Fibroblast of mammary gland (primary cell): ENCODE measurements around the gene TENT5D.

ENCODE experiments used
- DNase-seq: peaks from one replicate; pipeline ENCODE4 v3.0.0-alpha.2; 2010; ENCODE audit warnings: low read depth
- H3K4me3 ChIP-seq: 2 replicates; pipeline ENCODE4 v1.5.1; 2011; ENCODE audit warnings: low read depth, mild to moderate bottlenecking, low read length, moderate library complexity; ENCODE audit not compliant: control insufficient read depth
- TF ChIP-seq, protein P1 (sequence below): conservative IDR thresholded peaks from 2 replicates; pipeline ENCODE4 v1.5.1; 2011; ENCODE audit warnings: low read depth, low read length, inconsistent platforms; ENCODE audit not compliant: control insufficient read depth, insufficient read depth

TENT5D gene

GRCh38 chrX:80489166-80489565 lies 68.9 kb downstream of the TENT5D start:
- no peak overlapping the region for H3K4me3 ChIP-seq
- no peak for DNase-seq
- TF ChIP-seq, protein P1, sequence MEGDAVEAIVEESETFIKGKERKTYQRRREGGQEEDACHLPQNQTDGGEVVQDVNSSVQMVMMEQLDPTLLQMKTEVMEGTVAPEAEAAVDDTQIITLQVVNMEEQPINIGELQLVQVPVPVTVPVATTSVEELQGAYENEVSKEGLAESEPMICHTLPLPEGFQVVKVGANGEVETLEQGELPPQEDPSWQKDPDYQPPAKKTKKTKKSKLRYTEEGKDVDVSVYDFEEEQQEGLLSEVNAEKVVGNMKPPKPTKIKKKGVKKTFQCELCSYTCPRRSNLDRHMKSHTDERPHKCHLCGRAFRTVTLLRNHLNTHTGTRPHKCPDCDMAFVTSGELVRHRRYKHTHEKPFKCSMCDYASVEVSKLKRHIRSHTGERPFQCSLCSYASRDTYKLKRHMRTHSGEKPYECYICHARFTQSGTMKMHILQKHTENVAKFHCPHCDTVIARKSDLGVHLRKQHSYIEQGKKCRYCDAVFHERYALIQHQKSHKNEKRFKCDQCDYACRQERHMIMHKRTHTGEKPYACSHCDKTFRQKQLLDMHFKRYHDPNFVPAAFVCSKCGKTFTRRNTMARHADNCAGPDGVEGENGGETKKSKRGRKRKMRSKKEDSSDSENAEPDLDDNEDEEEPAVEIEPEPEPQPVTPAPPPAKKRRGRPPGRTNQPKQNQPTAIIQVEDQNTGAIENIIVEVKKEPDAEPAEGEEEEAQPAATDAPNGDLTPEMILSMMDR = no peak
